ENCODE results near the gene CDCP1. TPM values are rescaled to one million over a fixed set of nuclear protein-coding genes. Genes with fewer than 3 reads are reported as not detected.
"Not testable (repeated sequence)": the region's sequence is repeated elsewhere in the genome, so short reads cannot be mapped to it uniquely, and the experiment has no call there.

The CDCP1 gene
- total RNA-seq, 6 experiments from 2014 or later, result 0.78 to 2.1 (median 1.7) TPM

- Mint-ChIP-seq H3K27ac (no peak overlapping the region; the same call in 1 of the 2 replicates), H3K9me3 (no peaks in the 10 kb centered on the region), H3K4me3 (no peak overlapping the region), H3K36me3 (ENCODE audit: low read depth) (peaks cover 5% of the 10 kb centered on the region; the same call in 1 of the 2 replicates), H3K27me3 (ENCODE audit: insufficient read depth) (peaks cover 2% of the 10 kb centered on the region; the same call in 1 of the 2 replicates), H3K4me1 (ENCODE audit: low read depth) (peaks cover 46% of the 10 kb centered on the region)
- no peak for TF ChIP-seq CTCF (IDR thresholded peaks at IDR 0.05)
- no peak for DNase-seq
These were observed 64.6 kb downstream of the CDCP1 start for GRCh38 chr3:45081506-45082141.

GRCh38 chr3:45080824-45081223 is 65.4 kb downstream of the CDCP1 start:
- TF ChIP-seq CTCF (IDR thresholded peaks at IDR 0.05), result no peak
- H3K4me3 Mint-ChIP-seq, result no peak overlapping the region
- no peak for DNase-seq
- peaks cover 42% of the 10 kb centered on the region for H3K4me1 Mint-ChIP-seq (ENCODE audit: low read depth)
- H3K9me3 Mint-ChIP-seq, result no peaks in the 10 kb centered on the region
- peaks cover 5% of the 10 kb centered on the region; the same call in 1 of the 2 replicates for H3K36me3 Mint-ChIP-seq (ENCODE audit: low read depth)
- no peak overlapping the region for H3K27ac Mint-ChIP-seq
- H3K27me3 Mint-ChIP-seq (ENCODE audit: insufficient read depth), result peaks cover 2% of the 10 kb centered on the region; the same call in 1 of the 2 replicates

- H3K4me3 Mint-ChIP-seq, result no peak overlapping the region
- H3K4me1 Mint-ChIP-seq (ENCODE audit: low read depth), result peaks cover 31% of the 10 kb centered on the region
- no peak overlapping the region for H3K27ac Mint-ChIP-seq
- H3K27me3 Mint-ChIP-seq (ENCODE audit: insufficient read depth), result peaks cover 2% of the 10 kb centered on the region; the same call in 1 of the 2 replicates
- H3K9me3 Mint-ChIP-seq, result no peaks in the 10 kb centered on the region
- DNase-seq, result no peak
- peaks cover 5% of the 10 kb centered on the region; the same call in 1 of the 2 replicates for H3K36me3 Mint-ChIP-seq (ENCODE audit: low read depth)
- TF ChIP-seq CTCF (IDR thresholded peaks at IDR 0.05), result no peak
These were observed 66.5 kb downstream of the CDCP1 start for GRCh38 chr3:45079715-45080114.

GRCh38 chr3:45078910-45079522 is 67.2 kb downstream of the CDCP1 start:
- peaks cover 8% of the 10 kb centered on the region; the same call in 1 of the 2 replicates for H3K36me3 Mint-ChIP-seq (ENCODE audit: low read depth)
- no peak overlapping the region for H3K27ac Mint-ChIP-seq
- H3K9me3 Mint-ChIP-seq, result no peaks in the 10 kb centered on the region
- no peak for DNase-seq
- TF ChIP-seq CTCF (IDR thresholded peaks at IDR 0.05), result peak; percentile 58
- peaks cover 24% of the 10 kb centered on the region for H3K4me1 Mint-ChIP-seq (ENCODE audit: low read depth)
- H3K4me3 Mint-ChIP-seq, result no peak overlapping the region
- H3K27me3 Mint-ChIP-seq (ENCODE audit: insufficient read depth), result peaks cover 2% of the 10 kb centered on the region; the same call in 1 of the 2 replicates

- H3K27ac Mint-ChIP-seq; H3K4me3 Mint-ChIP-seq; H3K9me3 Mint-ChIP-seq; H3K27me3 Mint-ChIP-seq (ENCODE audit: insufficient read depth); DNase-seq: not testable (repeated sequence)
- H3K36me3 Mint-ChIP-seq (ENCODE audit: low read depth), result peaks cover 15% of the 10 kb centered on the region; the same call in 1 of the 2 replicates
- H3K4me1 Mint-ChIP-seq (ENCODE audit: low read depth), result peaks cover 21% of the 10 kb centered on the region
These were observed 67.9 kb downstream of the CDCP1 start for GRCh38 chr3:45078256-45078655.

All from HFFc6 (cell line).